ENCODE measurements around the gene KATNB1.

- TF ChIP-seq, protein P1, sequence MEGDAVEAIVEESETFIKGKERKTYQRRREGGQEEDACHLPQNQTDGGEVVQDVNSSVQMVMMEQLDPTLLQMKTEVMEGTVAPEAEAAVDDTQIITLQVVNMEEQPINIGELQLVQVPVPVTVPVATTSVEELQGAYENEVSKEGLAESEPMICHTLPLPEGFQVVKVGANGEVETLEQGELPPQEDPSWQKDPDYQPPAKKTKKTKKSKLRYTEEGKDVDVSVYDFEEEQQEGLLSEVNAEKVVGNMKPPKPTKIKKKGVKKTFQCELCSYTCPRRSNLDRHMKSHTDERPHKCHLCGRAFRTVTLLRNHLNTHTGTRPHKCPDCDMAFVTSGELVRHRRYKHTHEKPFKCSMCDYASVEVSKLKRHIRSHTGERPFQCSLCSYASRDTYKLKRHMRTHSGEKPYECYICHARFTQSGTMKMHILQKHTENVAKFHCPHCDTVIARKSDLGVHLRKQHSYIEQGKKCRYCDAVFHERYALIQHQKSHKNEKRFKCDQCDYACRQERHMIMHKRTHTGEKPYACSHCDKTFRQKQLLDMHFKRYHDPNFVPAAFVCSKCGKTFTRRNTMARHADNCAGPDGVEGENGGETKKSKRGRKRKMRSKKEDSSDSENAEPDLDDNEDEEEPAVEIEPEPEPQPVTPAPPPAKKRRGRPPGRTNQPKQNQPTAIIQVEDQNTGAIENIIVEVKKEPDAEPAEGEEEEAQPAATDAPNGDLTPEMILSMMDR (IDR thresholded peaks at IDR 0.05; ENCODE audit: poor library complexity, severe bottlenecking) = no peak
- no peak for TF ChIP-seq EP300 (conservative IDR thresholded peaks at IDR 0.05; ENCODE audit: poor library complexity, severe bottlenecking)
- TF ChIP-seq POLR2AphosphoS5 (IDR thresholded peaks at IDR 0.05) = no peak
- TF ChIP-seq RAD21 (conservative IDR thresholded peaks at IDR 0.05) = no peak
- TF ChIP-seq, protein P2, sequence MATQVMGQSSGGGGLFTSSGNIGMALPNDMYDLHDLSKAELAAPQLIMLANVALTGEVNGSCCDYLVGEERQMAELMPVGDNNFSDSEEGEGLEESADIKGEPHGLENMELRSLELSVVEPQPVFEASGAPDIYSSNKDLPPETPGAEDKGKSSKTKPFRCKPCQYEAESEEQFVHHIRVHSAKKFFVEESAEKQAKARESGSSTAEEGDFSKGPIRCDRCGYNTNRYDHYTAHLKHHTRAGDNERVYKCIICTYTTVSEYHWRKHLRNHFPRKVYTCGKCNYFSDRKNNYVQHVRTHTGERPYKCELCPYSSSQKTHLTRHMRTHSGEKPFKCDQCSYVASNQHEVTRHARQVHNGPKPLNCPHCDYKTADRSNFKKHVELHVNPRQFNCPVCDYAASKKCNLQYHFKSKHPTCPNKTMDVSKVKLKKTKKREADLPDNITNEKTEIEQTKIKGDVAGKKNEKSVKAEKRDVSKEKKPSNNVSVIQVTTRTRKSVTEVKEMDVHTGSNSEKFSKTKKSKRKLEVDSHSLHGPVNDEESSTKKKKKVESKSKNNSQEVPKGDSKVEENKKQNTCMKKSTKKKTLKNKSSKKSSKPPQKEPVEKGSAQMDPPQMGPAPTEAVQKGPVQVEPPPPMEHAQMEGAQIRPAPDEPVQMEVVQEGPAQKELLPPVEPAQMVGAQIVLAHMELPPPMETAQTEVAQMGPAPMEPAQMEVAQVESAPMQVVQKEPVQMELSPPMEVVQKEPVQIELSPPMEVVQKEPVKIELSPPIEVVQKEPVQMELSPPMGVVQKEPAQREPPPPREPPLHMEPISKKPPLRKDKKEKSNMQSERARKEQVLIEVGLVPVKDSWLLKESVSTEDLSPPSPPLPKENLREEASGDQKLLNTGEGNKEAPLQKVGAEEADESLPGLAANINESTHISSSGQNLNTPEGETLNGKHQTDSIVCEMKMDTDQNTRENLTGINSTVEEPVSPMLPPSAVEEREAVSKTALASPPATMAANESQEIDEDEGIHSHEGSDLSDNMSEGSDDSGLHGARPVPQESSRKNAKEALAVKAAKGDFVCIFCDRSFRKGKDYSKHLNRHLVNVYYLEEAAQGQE (IDR thresholded peaks at IDR 0.05; ENCODE audit: borderline replicate concordance) = no peak
- TF ChIP-seq MXI1 (conservative IDR thresholded peaks at IDR 0.05; ENCODE audit: poor library complexity, severe bottlenecking) = no peak
- no peak for TF ChIP-seq TAF1 (IDR thresholded peaks at IDR 0.05; ENCODE audit: low read depth)
- TF ChIP-seq EZH2 (IDR thresholded peaks at IDR 0.05; ENCODE audit: borderline replicate concordance, insufficient read depth, low read length, poor library complexity, severe bottlenecking) = no peak
Observed at GRCh38 chr16:57797526-57798266, 62.1 kb downstream of the KATNB1 start.

All from neural cell (in vitro differentiated cells).